ENCODE measurements around the gene STK11IP. TPM values are rescaled to one million over a fixed set of nuclear protein-coding genes. Genes with fewer than 3 reads are reported as not detected.

STK11IP gene
- total RNA-seq, 1 experiment from 2014 or later, result 39.9 TPM

DNA sequence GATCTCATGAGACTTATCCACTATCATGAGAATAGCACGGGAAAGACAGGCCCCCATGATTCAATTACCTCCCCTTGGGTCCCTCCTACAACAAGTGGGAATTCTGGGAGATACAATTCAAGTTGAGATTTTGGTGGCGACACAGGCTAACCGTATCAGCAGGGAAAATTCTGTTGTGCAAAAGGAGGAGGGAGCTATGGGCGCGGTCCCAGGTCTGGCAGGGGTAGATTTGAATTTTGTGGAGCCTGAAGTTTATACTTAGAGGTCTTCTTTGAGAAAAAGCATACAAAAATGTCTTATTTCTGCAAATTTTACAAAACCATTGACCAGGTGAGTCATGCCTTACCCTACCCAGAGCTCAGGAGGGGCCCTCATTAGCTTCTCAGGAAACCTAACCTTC, 66.4 kb downstream of the STK11IP start (continued):
- TF ChIP-seq ATF3 (CRISPR knock-in tag; conservative IDR thresholded peaks at IDR 0.05) (no peak), ZNF512 (CRISPR knock-in tag; IDR thresholded peaks at IDR 0.05; ENCODE audit: borderline replicate concordance) (no peak), CTCF (IDR thresholded peaks at IDR 0.05) (no peak), ZNF232 (CRISPR knock-in tag; IDR thresholded peaks at IDR 0.05) (no peak), TCF7 (CRISPR knock-in tag; IDR thresholded peaks at IDR 0.05; ENCODE audit: low read depth) (no peak), FOXK1 (CRISPR knock-in tag; IDR thresholded peaks at IDR 0.05) (no peak), JAZF1 (CRISPR knock-in tag; IDR thresholded peaks at IDR 0.05) (no peak), EMX1 (CRISPR knock-in tag; IDR thresholded peaks at IDR 0.05) (no peak), SMAD4 (CRISPR knock-in tag; IDR thresholded peaks at IDR 0.05) (no peak), E2F5 (CRISPR knock-in tag; IDR thresholded peaks at IDR 0.05) (no peak), ESRRA (CRISPR knock-in tag; IDR thresholded peaks at IDR 0.05; ENCODE audit: borderline replicate concordance) (no peak)
- TF ChIP-seq, protein P1, sequence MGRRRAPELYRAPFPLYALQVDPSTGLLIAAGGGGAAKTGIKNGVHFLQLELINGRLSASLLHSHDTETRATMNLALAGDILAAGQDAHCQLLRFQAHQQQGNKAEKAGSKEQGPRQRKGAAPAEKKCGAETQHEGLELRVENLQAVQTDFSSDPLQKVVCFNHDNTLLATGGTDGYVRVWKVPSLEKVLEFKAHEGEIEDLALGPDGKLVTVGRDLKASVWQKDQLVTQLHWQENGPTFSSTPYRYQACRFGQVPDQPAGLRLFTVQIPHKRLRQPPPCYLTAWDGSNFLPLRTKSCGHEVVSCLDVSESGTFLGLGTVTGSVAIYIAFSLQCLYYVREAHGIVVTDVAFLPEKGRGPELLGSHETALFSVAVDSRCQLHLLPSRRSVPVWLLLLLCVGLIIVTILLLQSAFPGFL (CRISPR knock-in tag; IDR thresholded peaks at IDR 0.05; ENCODE audit: borderline replicate concordance), result no peak
- TF ChIP-seq, protein P2, sequence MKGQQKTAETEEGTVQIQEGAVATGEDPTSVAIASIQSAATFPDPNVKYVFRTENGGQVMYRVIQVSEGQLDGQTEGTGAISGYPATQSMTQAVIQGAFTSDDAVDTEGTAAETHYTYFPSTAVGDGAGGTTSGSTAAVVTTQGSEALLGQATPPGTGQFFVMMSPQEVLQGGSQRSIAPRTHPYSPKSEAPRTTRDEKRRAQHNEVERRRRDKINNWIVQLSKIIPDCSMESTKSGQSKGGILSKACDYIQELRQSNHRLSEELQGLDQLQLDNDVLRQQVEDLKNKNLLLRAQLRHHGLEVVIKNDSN (CRISPR knock-in tag; IDR thresholded peaks at IDR 0.05), result no peak
- TF ChIP-seq, protein P3, sequence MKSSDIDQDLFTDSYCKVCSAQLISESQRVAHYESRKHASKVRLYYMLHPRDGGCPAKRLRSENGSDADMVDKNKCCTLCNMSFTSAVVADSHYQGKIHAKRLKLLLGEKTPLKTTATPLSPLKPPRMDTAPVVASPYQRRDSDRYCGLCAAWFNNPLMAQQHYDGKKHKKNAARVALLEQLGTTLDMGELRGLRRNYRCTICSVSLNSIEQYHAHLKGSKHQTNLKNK (CRISPR knock-in tag; IDR thresholded peaks at IDR 0.05), result no peak

GRCh38 chr2:219664944-219665343, 67.3 kb downstream of the STK11IP start:
- peaks cover 33% of the 10 kb centered on the region for H3K9me3 Mint-ChIP-seq

GRCh38 chr2:219665926-219666325, 68.3 kb downstream of the STK11IP start:
- POLR2A ChIA-PET, result no interaction called here
- Mint-ChIP-seq H3K4me1 (peaks cover 22% of the 10 kb centered on the region), H3K9me3 (peaks cover 23% of the 10 kb centered on the region)

More at GRCh38 chr2:219664944-219665343, 67.3 kb downstream of the STK11IP start:
- Mint-ChIP-seq H3K27ac (no peak overlapping the region), H3K36me3 (peaks cover 14% of the 10 kb centered on the region), H3K27me3 (ENCODE audit: low read depth) (peaks cover 14% of the 10 kb centered on the region), H3K4me1 (peaks cover 16% of the 10 kb centered on the region), H3K4me3 (no peak overlapping the region)
- ChIA-PET POLR2A (no interaction called here), CTCF (interaction anchor here (0.6 to 1.7 kb wide), 5 partner anchors 22 to 62 kb away, joined by 3 to 6 read pairs (median 3); no protein-coding TSS in a partner anchor)
- ATAC-seq (no peak), DNase-seq (ENCODE audit: low spot score) (no peak)
- no peak for TF ChIP-seq CBFB (CRISPR knock-in tag; IDR thresholded peaks at IDR 0.05; ENCODE audit: low read depth)
- TF ChIP-seq NR3C1 (CRISPR knock-in tag; conservative IDR thresholded peaks at IDR 0.05; ENCODE audit: low read depth), result no peak

More at GRCh38 chr2:219665926-219666325, 68.3 kb downstream of the STK11IP start:
- DNase-seq (ENCODE audit: low spot score) (no peak), ATAC-seq (no peak)
- Mint-ChIP-seq H3K36me3 (peaks cover 6% of the 10 kb centered on the region), H3K4me3 (no peak overlapping the region), H3K27me3 (ENCODE audit: low read depth) (peaks cover 5% of the 10 kb centered on the region), H3K27ac (no peak overlapping the region)
- CTCF ChIA-PET, result interaction anchor here (0.9 to 1.7 kb wide), 4 partner anchors 23 to 105 kb away, joined by 3 to 9 read pairs (median 5); no protein-coding TSS in a partner anchor
- TF ChIP-seq TEAD4 (CRISPR knock-in tag; IDR thresholded peaks at IDR 0.05) (no peak), ATF6 (CRISPR knock-in tag; IDR thresholded peaks at IDR 0.05) (no peak), OVOL2 (CRISPR knock-in tag; IDR thresholded peaks at IDR 0.05; ENCODE audit: borderline replicate concordance) (no peak), E2F5 (CRISPR knock-in tag; IDR thresholded peaks at IDR 0.05) (no peak)
- TF ChIP-seq, protein P3 (CRISPR knock-in tag; IDR thresholded peaks at IDR 0.05), result no peak
- TF ChIP-seq, protein P4, sequence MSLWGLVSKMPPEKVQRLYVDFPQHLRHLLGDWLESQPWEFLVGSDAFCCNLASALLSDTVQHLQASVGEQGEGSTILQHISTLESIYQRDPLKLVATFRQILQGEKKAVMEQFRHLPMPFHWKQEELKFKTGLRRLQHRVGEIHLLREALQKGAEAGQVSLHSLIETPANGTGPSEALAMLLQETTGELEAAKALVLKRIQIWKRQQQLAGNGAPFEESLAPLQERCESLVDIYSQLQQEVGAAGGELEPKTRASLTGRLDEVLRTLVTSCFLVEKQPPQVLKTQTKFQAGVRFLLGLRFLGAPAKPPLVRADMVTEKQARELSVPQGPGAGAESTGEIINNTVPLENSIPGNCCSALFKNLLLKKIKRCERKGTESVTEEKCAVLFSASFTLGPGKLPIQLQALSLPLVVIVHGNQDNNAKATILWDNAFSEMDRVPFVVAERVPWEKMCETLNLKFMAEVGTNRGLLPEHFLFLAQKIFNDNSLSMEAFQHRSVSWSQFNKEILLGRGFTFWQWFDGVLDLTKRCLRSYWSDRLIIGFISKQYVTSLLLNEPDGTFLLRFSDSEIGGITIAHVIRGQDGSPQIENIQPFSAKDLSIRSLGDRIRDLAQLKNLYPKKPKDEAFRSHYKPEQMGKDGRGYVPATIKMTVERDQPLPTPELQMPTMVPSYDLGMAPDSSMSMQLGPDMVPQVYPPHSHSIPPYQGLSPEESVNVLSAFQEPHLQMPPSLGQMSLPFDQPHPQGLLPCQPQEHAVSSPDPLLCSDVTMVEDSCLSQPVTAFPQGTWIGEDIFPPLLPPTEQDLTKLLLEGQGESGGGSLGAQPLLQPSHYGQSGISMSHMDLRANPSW (CRISPR knock-in tag; conservative IDR thresholded peaks at IDR 0.05; ENCODE audit: low read depth), result no peak
